Measurements from ENCODE around the gene KRTAP10-8.

The KRTAP10-8 gene

GRCh38 chr21:44568667-44569556 is 43.0 kb upstream of the KRTAP10-8 start:
- Histone ChIP-seq H3K79me2 (ENCODE audit: control insufficient read depth, low read length) (no peaks in the 10 kb centered on the region), H3K27ac (ENCODE audit: low read depth, low read length) (no peak overlapping the region), H3K27me3 (ENCODE audit: control insufficient read depth, low read length) (no peaks in the 10 kb centered on the region)

GRCh38 chr21:44569861-44570517 is 41.9 kb upstream of the KRTAP10-8 start:
- Histone ChIP-seq H3K27me3 (ENCODE audit: control insufficient read depth, low read length) (no peaks in the 10 kb centered on the region), H3K36me3 (ENCODE audit: control insufficient read depth, low read length) (no peaks in the 10 kb centered on the region), H3K4me3 (ENCODE audit: low read length) (no peak overlapping the region), H3F3A (ENCODE audit: control insufficient read depth, insufficient read depth) (no peaks in the 10 kb centered on the region), H3K9me2 (replicated peaks; ENCODE audit: control insufficient read depth, low read length) (no peaks in the 10 kb centered on the region), H3K9me3 (ENCODE audit: control insufficient read depth, insufficient read depth, low read length) (no peaks in the 10 kb centered on the region), H3K4me2 (ENCODE audit: low read length) (no peak overlapping the region), H3K79me2 (ENCODE audit: control insufficient read depth, low read length) (no peaks in the 10 kb centered on the region), H4K20me1 (ENCODE audit: control insufficient read depth, insufficient read depth, low read depth, low read length) (no peaks in the 10 kb centered on the region), H3K4me1 (ENCODE audit: control insufficient read depth, low read length) (no peaks in the 10 kb centered on the region), H3K27ac (ENCODE audit: low read depth, low read length) (no peak overlapping the region)
- TF ChIP-seq EZH2phosphoT487 (IDR thresholded peaks at IDR 0.05; ENCODE audit: borderline replicate concordance, low read length) (no peak), CTCF (IDR thresholded peaks at IDR 0.05; ENCODE audit: low read depth, low read length, poor library complexity, severe bottlenecking) (no peak)

More at GRCh38 chr21:44568667-44569556, 43.0 kb upstream of the KRTAP10-8 start:
- H3K9me3 ChIP-seq (ENCODE audit: control insufficient read depth, insufficient read depth, low read length) = no peaks in the 10 kb centered on the region
- H4K20me1 ChIP-seq (ENCODE audit: control insufficient read depth, insufficient read depth, low read depth, low read length) = no peaks in the 10 kb centered on the region
- H3F3A ChIP-seq (ENCODE audit: control insufficient read depth, insufficient read depth) = no peaks in the 10 kb centered on the region
- H3K36me3 ChIP-seq (ENCODE audit: control insufficient read depth, low read length) = no peaks in the 10 kb centered on the region
- H3K4me3 ChIP-seq (ENCODE audit: low read length) = no peak overlapping the region
- H3K9me2 ChIP-seq (replicated peaks; ENCODE audit: control insufficient read depth, low read length) = no peaks in the 10 kb centered on the region
- TF ChIP-seq EZH2phosphoT487 (IDR thresholded peaks at IDR 0.05; ENCODE audit: borderline replicate concordance, low read length) (no peak), CTCF (IDR thresholded peaks at IDR 0.05; ENCODE audit: low read depth, low read length, poor library complexity, severe bottlenecking) (no peak)
- no peak overlapping the region for H3K4me2 ChIP-seq (ENCODE audit: low read length)
- no peaks in the 10 kb centered on the region for H3K4me1 ChIP-seq (ENCODE audit: control insufficient read depth, low read length)

- Histone ChIP-seq H3F3A (ENCODE audit: control insufficient read depth, insufficient read depth) (no peaks in the 10 kb centered on the region), H4K20me1 (ENCODE audit: control insufficient read depth, insufficient read depth, low read depth, low read length) (no peaks in the 10 kb centered on the region), H3K36me3 (ENCODE audit: control insufficient read depth, low read length) (no peaks in the 10 kb centered on the region), H3K79me2 (ENCODE audit: control insufficient read depth, low read length) (no peaks in the 10 kb centered on the region), H3K9me2 (replicated peaks; ENCODE audit: control insufficient read depth, low read length) (no peaks in the 10 kb centered on the region), H3K4me1 (ENCODE audit: control insufficient read depth, low read length) (no peaks in the 10 kb centered on the region), H3K27ac (ENCODE audit: low read depth, low read length) (no peak overlapping the region), H3K27me3 (ENCODE audit: control insufficient read depth, low read length) (no peaks in the 10 kb centered on the region), H3K4me3 (ENCODE audit: low read length) (no peak overlapping the region), H3K4me2 (ENCODE audit: low read length) (no peak overlapping the region), H3K9me3 (ENCODE audit: control insufficient read depth, insufficient read depth, low read length) (no peaks in the 10 kb centered on the region)
- TF ChIP-seq CTCF (IDR thresholded peaks at IDR 0.05; ENCODE audit: low read depth, low read length, poor library complexity, severe bottlenecking) (no peak), EZH2phosphoT487 (IDR thresholded peaks at IDR 0.05; ENCODE audit: borderline replicate concordance, low read length) (no peak)
Observed at GRCh38 chr21:44571296-44571695, 40.6 kb upstream of the KRTAP10-8 start.
